ENCODE measurements around the gene ROR1.
A peak's percentile ranks its signal among the peaks of the same experiment; 100 is the strongest.

The ROR1 gene

GRCh38 chr1:63829349-63830327 is 55.8 kb downstream of the ROR1 start:
- Histone ChIP-seq H3K9ac (ENCODE audit: low read length) (peak overlapping the region; percentile 68), H3K4ac (ENCODE audit: low read depth in 1 of 2, low read length in 2 of 2) (no peak overlapping the region), H2AK5ac (ENCODE audit: low read length, severe bottlenecking) (no peak overlapping the region), H2BK120ac (ENCODE audit: low read depth, low read length) (no peak overlapping the region), H3K14ac (ENCODE audit: low read length in 2 of 2) (no peak overlapping the region), H3K27me3 (ENCODE audit: control insufficient read depth in 1 of 2, insufficient read depth in 1 of 2, low read length in 2 of 2) (no peaks in the 10 kb centered on the region), H3K79me1 (replicated peaks; ENCODE audit: low read length, poor library complexity, severe bottlenecking) (peaks cover 29% of the 10 kb centered on the region), H2BK12ac (ENCODE audit: low read length in 2 of 2) (no peak overlapping the region), H3K4me1 (ENCODE audit: control insufficient read depth, insufficient read depth, low read depth, low read length) (peaks cover 7% of the 10 kb centered on the region), H3K18ac (ENCODE audit: low read depth in 1 of 2, low read length in 2 of 2) (no peak overlapping the region), H4K8ac (ENCODE audit: low read length) (no peak overlapping the region), H2BK5ac (ENCODE audit: low read depth, low read length, poor library complexity, severe bottlenecking) (no peak overlapping the region), H3K27ac (ENCODE audit: low read length, poor library complexity, severe bottlenecking) (no peak overlapping the region), H4K91ac (ENCODE audit: low read length) (no peak overlapping the region), H3K9me3 (ENCODE audit: control insufficient read depth, low read length) (peaks cover 7% of the 10 kb centered on the region), H3K4me2 (ENCODE audit: low read length, poor library complexity, severe bottlenecking) (no peak overlapping the region), H2AFZ (ENCODE audit: low read depth, low read length) (no peak overlapping the region), H2BK15ac (ENCODE audit: low read depth, poor library complexity, severe bottlenecking) (no peak overlapping the region), H3K36me3 (ENCODE audit: control insufficient read depth in 1 of 2, insufficient read depth in 2 of 2, low read depth in 1 of 2, low read length in 2 of 2) (no peaks in the 10 kb centered on the region), H3K23ac (ENCODE audit: low read length in 2 of 2) (no peak overlapping the region), H3K4me3 (ENCODE audit: insufficient read depth in 1 of 2, low read depth in 1 of 2, low read length in 2 of 2) (no peak overlapping the region)
- no peak for DNase-seq
- 97% methylated on average over 11 of the region's 11 CpGs for WGBS

- H3K14ac ChIP-seq (ENCODE audit: low read length in 2 of 2) = no peak overlapping the region
- H3K23ac ChIP-seq (ENCODE audit: low read length in 2 of 2) = no peak overlapping the region
- no peak overlapping the region for H2BK15ac ChIP-seq (ENCODE audit: low read depth, poor library complexity, severe bottlenecking)
Measured at GRCh38 chr1:63831409-63831808, 57.6 kb downstream of the ROR1 start.

GRCh38 chr1:63833363-63834119 is 59.7 kb downstream of the ROR1 start:
- no peak overlapping the region for H2BK12ac ChIP-seq (ENCODE audit: low read length in 2 of 2)
- H4K8ac ChIP-seq (ENCODE audit: low read length) = no peak overlapping the region
- no peaks in the 10 kb centered on the region for H3K9me3 ChIP-seq (ENCODE audit: control insufficient read depth, low read length)
- no peak overlapping the region for H4K91ac ChIP-seq (ENCODE audit: low read length)
- WGBS = 67% methylated on average over 4 of the region's 7 CpGs
- no peak overlapping the region for H2BK5ac ChIP-seq (ENCODE audit: low read depth, low read length, poor library complexity, severe bottlenecking)
- no peak for DNase-seq
- no peak overlapping the region for H2BK120ac ChIP-seq (ENCODE audit: low read depth, low read length)
- H3K18ac ChIP-seq (ENCODE audit: low read depth in 1 of 2, low read length in 2 of 2) = peak overlapping the region in 1 of 2 experiments; percentile 12
- no peak overlapping the region for H3K23ac ChIP-seq (ENCODE audit: low read length in 2 of 2)
- H3K36me3 ChIP-seq (ENCODE audit: control insufficient read depth in 1 of 2, insufficient read depth in 2 of 2, low read depth in 1 of 2, low read length in 2 of 2) = no peaks in the 10 kb centered on the region
- peaks cover 7% of the 10 kb centered on the region for H3K4me1 ChIP-seq (ENCODE audit: control insufficient read depth, insufficient read depth, low read depth, low read length)
- no peak overlapping the region for H2AFZ ChIP-seq (ENCODE audit: low read depth, low read length)
- no peak overlapping the region for H3K27ac ChIP-seq (ENCODE audit: low read length, poor library complexity, severe bottlenecking)
- no peaks in the 10 kb centered on the region for H3K27me3 ChIP-seq (ENCODE audit: control insufficient read depth in 1 of 2, insufficient read depth in 1 of 2, low read length in 2 of 2)
- H2AK5ac ChIP-seq (ENCODE audit: low read length, severe bottlenecking) = no peak overlapping the region
- H3K4me2 ChIP-seq (ENCODE audit: low read length, poor library complexity, severe bottlenecking) = no peak overlapping the region
- H3K4me3 ChIP-seq (ENCODE audit: insufficient read depth in 1 of 2, low read depth in 1 of 2, low read length in 2 of 2) = no peak overlapping the region
- H3K4ac ChIP-seq (ENCODE audit: low read depth in 1 of 2, low read length in 2 of 2) = no peak overlapping the region
- H2BK15ac ChIP-seq (ENCODE audit: low read depth, poor library complexity, severe bottlenecking) = no peak overlapping the region
- no peak overlapping the region for H3K14ac ChIP-seq (ENCODE audit: low read length in 2 of 2)
- peak overlapping the region; percentile 44 for H3K9ac ChIP-seq (ENCODE audit: low read length)
- H3K79me1 ChIP-seq (replicated peaks; ENCODE audit: low read length, poor library complexity, severe bottlenecking) = peaks cover 37% of the 10 kb centered on the region

More at GRCh38 chr1:63831409-63831808, 57.6 kb downstream of the ROR1 start:
- Histone ChIP-seq H2BK120ac (ENCODE audit: low read depth, low read length) (no peak overlapping the region), H3K36me3 (ENCODE audit: control insufficient read depth in 1 of 2, insufficient read depth in 2 of 2, low read depth in 1 of 2, low read length in 2 of 2) (no peaks in the 10 kb centered on the region), H3K4ac (ENCODE audit: low read depth in 1 of 2, low read length in 2 of 2) (no peak overlapping the region), H3K4me1 (ENCODE audit: control insufficient read depth, insufficient read depth, low read depth, low read length) (peaks cover 9% of the 10 kb centered on the region), H3K18ac (ENCODE audit: low read depth in 1 of 2, low read length in 2 of 2) (no peak overlapping the region), H2AK5ac (ENCODE audit: low read length, severe bottlenecking) (no peak overlapping the region), H3K27ac (ENCODE audit: low read length, poor library complexity, severe bottlenecking) (no peak overlapping the region), H3K4me2 (ENCODE audit: low read length, poor library complexity, severe bottlenecking) (no peak overlapping the region), H3K79me1 (replicated peaks; ENCODE audit: low read length, poor library complexity, severe bottlenecking) (peaks cover 35% of the 10 kb centered on the region), H3K4me3 (ENCODE audit: insufficient read depth in 1 of 2, low read depth in 1 of 2, low read length in 2 of 2) (no peak overlapping the region), H2BK5ac (ENCODE audit: low read depth, low read length, poor library complexity, severe bottlenecking) (no peak overlapping the region), H4K8ac (ENCODE audit: low read length) (no peak overlapping the region), H4K91ac (ENCODE audit: low read length) (no peak overlapping the region), H3K9ac (ENCODE audit: low read length) (no peak overlapping the region), H2AFZ (ENCODE audit: low read depth, low read length) (no peak overlapping the region), H3K27me3 (ENCODE audit: control insufficient read depth in 1 of 2, insufficient read depth in 1 of 2, low read length in 2 of 2) (no peaks in the 10 kb centered on the region), H3K9me3 (ENCODE audit: control insufficient read depth, low read length) (no peaks in the 10 kb centered on the region), H2BK12ac (ENCODE audit: low read length in 2 of 2) (no peak overlapping the region)
- WGBS = 95% methylated on average over 1 of the region's 1 CpG
- no peak for DNase-seq

GRCh38 chr1:63835128-63835527 is 61.3 kb downstream of the ROR1 start:
- Histone ChIP-seq H2BK15ac (ENCODE audit: low read depth, poor library complexity, severe bottlenecking) (no peak overlapping the region), H3K14ac (ENCODE audit: low read length in 2 of 2) (no peak overlapping the region), H2BK12ac (ENCODE audit: low read length in 2 of 2) (no peak overlapping the region), H3K23ac (ENCODE audit: low read length in 2 of 2) (no peak overlapping the region), H3K27ac (ENCODE audit: low read length, poor library complexity, severe bottlenecking) (no peak overlapping the region), H2BK120ac (ENCODE audit: low read depth, low read length) (no peak overlapping the region), H3K9me3 (ENCODE audit: control insufficient read depth, low read length) (no peaks in the 10 kb centered on the region), H3K4me2 (ENCODE audit: low read length, poor library complexity, severe bottlenecking) (no peak overlapping the region), H4K91ac (ENCODE audit: low read length) (no peak overlapping the region), H3K4me3 (ENCODE audit: insufficient read depth in 1 of 2, low read depth in 1 of 2, low read length in 2 of 2) (no peak overlapping the region), H4K8ac (ENCODE audit: low read length) (no peak overlapping the region), H3K9ac (ENCODE audit: low read length) (no peak overlapping the region), H2AK5ac (ENCODE audit: low read length, severe bottlenecking) (no peak overlapping the region), H3K4me1 (ENCODE audit: control insufficient read depth, insufficient read depth, low read depth, low read length) (peaks cover 6% of the 10 kb centered on the region), H3K4ac (ENCODE audit: low read depth in 1 of 2, low read length in 2 of 2) (no peak overlapping the region), H3K36me3 (ENCODE audit: control insufficient read depth in 1 of 2, insufficient read depth in 2 of 2, low read depth in 1 of 2, low read length in 2 of 2) (no peaks in the 10 kb centered on the region), H3K18ac (ENCODE audit: low read depth in 1 of 2, low read length in 2 of 2) (no peak overlapping the region), H2BK5ac (ENCODE audit: low read depth, low read length, poor library complexity, severe bottlenecking) (no peak overlapping the region), H3K27me3 (ENCODE audit: control insufficient read depth in 1 of 2, insufficient read depth in 1 of 2, low read length in 2 of 2) (no peaks in the 10 kb centered on the region), H3K79me1 (replicated peaks; ENCODE audit: low read length, poor library complexity, severe bottlenecking) (peaks cover 31% of the 10 kb centered on the region), H2AFZ (ENCODE audit: low read depth, low read length) (no peak overlapping the region)
- 100% methylated on average over 1 of the region's 1 CpG for WGBS
- DNase-seq = no peak
